Measurements from ENCODE around the gene EIF3L.

- TF ChIP-seq CHD2 (IDR thresholded peaks at IDR 0.05; ENCODE audit: low read length, partially characterized antibody) (no peak), RAD21 (IDR thresholded peaks at IDR 0.05; ENCODE audit: low read length) (no peak), POLR2AphosphoS5 (IDR thresholded peaks at IDR 0.05; ENCODE audit: low read depth, low read length) (no peak), EP300 (IDR thresholded peaks at IDR 0.05; ENCODE audit: borderline replicate concordance in 1 of 2, low read depth in 1 of 2, low read length in 1 of 2) (no peak), CTCF (IDR thresholded peaks at IDR 0.05) (no peak)
Observed at GRCh38 chr22:37854946-37855345, 5.7 kb downstream of the EIF3L start.

Measured in SK-N-SH (cell line).